H9 (cell line): ENCODE results near the gene LRSAM1. TPM values are rescaled to one million over a fixed set of nuclear protein-coding genes. Genes with fewer than 3 reads are reported as not detected.

ENCODE experiments used
- DNase-seq: peaks from one replicate; pipeline ENCODE4 v3.0.0-alpha.2; 2017
- H2AFZ ChIP-seq: one replicate; pipeline ENCODE4 v1.6.1; 2013; ENCODE audit warnings: mild to moderate bottlenecking, low read length, control low read depth, moderate library complexity
- H2AK5ac ChIP-seq: 2 replicates; pipeline ENCODE4 v1.6.1; 2013; ENCODE audit warnings: low read length, control low read depth, mixed read lengths; ENCODE audit not compliant: insufficient read length
- H2BK120ac ChIP-seq: one replicate; pipeline ENCODE4 v1.6.1; 2013; ENCODE audit warnings: low read depth, mild to moderate bottlenecking, low read length, control low read depth, inconsistent platforms; ENCODE audit not compliant: poor library complexity, severe bottlenecking
- H2BK12ac ChIP-seq: 2 replicates; pipeline ENCODE4 v1.6.1; 2013; ENCODE audit warnings: low read length, control low read depth, mixed read lengths, low read depth; ENCODE audit not compliant: insufficient read length
- H2BK15ac ChIP-seq: 2 replicates; pipeline ENCODE4 v1.6.1; 2013; ENCODE audit warnings: low read depth, low read length, control low read depth
- H2BK20ac ChIP-seq: one replicate; pipeline ENCODE4 v1.6.1; 2013; ENCODE audit warnings: low read depth, mild to moderate bottlenecking, low read length, control low read depth, inconsistent platforms; ENCODE audit not compliant: poor library complexity, severe bottlenecking
- H2BK5ac ChIP-seq: 2 replicates; pipeline ENCODE4 v1.6.1; 2013; ENCODE audit warnings: low read length, control low read depth, mixed read lengths; ENCODE audit not compliant: insufficient read length
- H3K14ac ChIP-seq: 2 replicates; pipeline ENCODE4 v1.6.1; 2013; ENCODE audit warnings: low read length, control low read depth; ENCODE audit not compliant: insufficient read depth
- H3K18ac ChIP-seq: 2 replicates; pipeline ENCODE4 v1.6.1; 2013; ENCODE audit warnings: low read depth, mild to moderate bottlenecking, mixed read lengths, low read length, control low read depth; ENCODE audit not compliant: insufficient read length
- H3K23ac ChIP-seq: 2 replicates; pipeline ENCODE4 v1.6.1; 2013; ENCODE audit warnings: low read length, control low read depth, mixed read lengths, low read depth; ENCODE audit not compliant: insufficient read length
- H3K23me2 ChIP-seq: 2 replicates; pipeline ENCODE4 v1.6.1; 2013; ENCODE audit warnings: low read depth, mild to moderate bottlenecking, mixed read lengths, low read length, control low read depth; ENCODE audit not compliant: insufficient read length, poor library complexity, severe bottlenecking
- H3K27ac ChIP-seq: 2 replicates; pipeline ENCODE4 v1.5.1; 2013; ENCODE audit warnings: low read length, control low read depth, mixed read lengths, low read depth; ENCODE audit not compliant: insufficient read length
- H3K27me3 ChIP-seq: 2 replicates; pipeline ENCODE4 v1.6.1; 2013; ENCODE audit warnings: low read length, control low read depth, inconsistent platforms; ENCODE audit not compliant: insufficient read depth
- H3K4ac ChIP-seq: 2 replicates; pipeline ENCODE4 v1.6.1; 2013; ENCODE audit warnings: low read depth, mild to moderate bottlenecking, control low read depth, inconsistent platforms, low read length, moderate library complexity
- H3K4me1 ChIP-seq: 2 replicates; pipeline ENCODE4 v1.6.1; 2013; ENCODE audit warnings: low read length, control low read depth, inconsistent platforms; ENCODE audit not compliant: insufficient read depth
- H3K4me2 ChIP-seq: 2 replicates; pipeline ENCODE4 v1.6.1; 2013; ENCODE audit warnings: low read length, control low read depth, mixed read lengths; ENCODE audit not compliant: insufficient read length, insufficient read depth
- H3K56ac ChIP-seq: 2 replicates; pipeline ENCODE4 v1.6.1; 2013; ENCODE audit warnings: low read depth, mild to moderate bottlenecking, mixed read lengths, low read length, control low read depth; ENCODE audit not compliant: insufficient read length
- H3K79me1 ChIP-seq: 2 replicates; pipeline ENCODE4 v1.6.1; 2013; ENCODE audit warnings: low read depth, mild to moderate bottlenecking, moderate library complexity, low read length, control low read depth, inconsistent platforms; ENCODE audit not compliant: insufficient read depth, poor library complexity, severe bottlenecking
- H3K79me2 ChIP-seq: 2 replicates; pipeline ENCODE4 v1.6.1; 2013; ENCODE audit warnings: low read length, control low read depth, inconsistent platforms; ENCODE audit not compliant: insufficient read depth
- H3K9ac ChIP-seq: 2 replicates; pipeline ENCODE4 v1.6.1; 2013; ENCODE audit warnings: low read length, control low read depth, mixed read lengths; ENCODE audit not compliant: insufficient read length; ENCODE audit errors: extremely low read depth
- H3K9me3 ChIP-seq: one replicate; pipeline ENCODE4 v1.6.1; 2013; ENCODE audit warnings: low read depth, low read length, inconsistent platforms; ENCODE audit not compliant: control insufficient read depth
- H3T11ph ChIP-seq: one replicate; pipeline ENCODE4 v1.6.1; 2013; ENCODE audit warnings: mild to moderate bottlenecking, low read length, control low read depth, inconsistent platforms
- H4K20me1 ChIP-seq: one replicate; pipeline ENCODE4 v1.6.1; 2013; ENCODE audit not compliant: control insufficient read depth, insufficient read length, insufficient read depth
- H4K5ac ChIP-seq: 2 replicates; pipeline ENCODE4 v1.6.1; 2013; ENCODE audit warnings: low read depth, mild to moderate bottlenecking, mixed read lengths, low read length, control low read depth; ENCODE audit not compliant: insufficient read length
- H4K8ac ChIP-seq: replicated peaks from 2 replicates; pipeline ENCODE4 v1.6.1; 2013; ENCODE audit warnings: low read length, control low read depth, mixed read lengths, low read depth; ENCODE audit not compliant: insufficient read length
- H4K91ac ChIP-seq: 2 replicates; pipeline ENCODE4 v1.6.1; 2013; ENCODE audit warnings: low read depth, mild to moderate bottlenecking, moderate library complexity, mixed read lengths, low read length, control low read depth; ENCODE audit not compliant: insufficient read length
- H3K27ac Mint-ChIP-seq, 3 experiments: 2 replicates in 2 of 3; 3 replicates in 1 of 3; pipeline ENCODE4 v1.8.0; 2020 to 2021; ENCODE audit warnings: mixed read lengths in 3 of 3, mild to moderate bottlenecking in 1 of 3, moderate library complexity in 1 of 3
- H3K27me3 Mint-ChIP-seq: 2 replicates; pipeline ENCODE4 v1.8.0; 2021; ENCODE audit warnings: low read depth, mild to moderate bottlenecking, moderate library complexity, mixed read lengths
- H3K36me3 Mint-ChIP-seq, 3 experiments: 2 replicates in 2 of 3; 3 replicates in 1 of 3; pipeline ENCODE4 v1.8.0; 2020 to 2021; ENCODE audit warnings: low read depth in 3 of 3, mixed read lengths in 3 of 3; ENCODE audit not compliant: insufficient read depth in 1 of 3
- H3K4me1 Mint-ChIP-seq, 2 experiments: 2 replicates each; pipeline ENCODE4 v1.8.0; 2020; ENCODE audit warnings: mixed read lengths in 2 of 2
- H3K4me3 Mint-ChIP-seq, 2 experiments: 2 replicates in 1 of 2; 3 replicates in 1 of 2; pipeline ENCODE4 v1.8.0; 2020 to 2021; ENCODE audit warnings: mild to moderate bottlenecking in 2 of 2, mixed read lengths in 2 of 2, moderate library complexity in 1 of 2
- H3K9me3 Mint-ChIP-seq, 2 experiments: 2 replicates in 1 of 2; 3 replicates in 1 of 2; pipeline ENCODE4 v1.8.0; 2020; ENCODE audit warnings: mild to moderate bottlenecking in 2 of 2, mixed read lengths in 2 of 2, moderate library complexity in 1 of 2
- WGBS: extraction: QIAGEN DNeasy Blood & Tissue Kit; methylation state at CpG from one replicate; pipeline ENCODE4 v1.1.7; 2013; ENCODE audit warnings: missing lambda C conversion rate, low lambda C conversion rate, mixed read lengths; ENCODE audit not compliant: insufficient read length; ENCODE audit errors: extremely low coverage; 5-methylcytosine and 5-hydroxymethylcytosine counted together
- total RNA-seq: library from RNA; stranded (reverse); gene quantifications from 2 replicates; pipeline ENCODE4 v1.2.1, GENCODE V29; 2021
- TF ChIP-seq, protein P1 (sequence below): fragments of 200-600 bp; sonication (generic); conservative IDR thresholded peaks from 3 replicates; pipeline ENCODE4 v1.8.0; 2021; ENCODE audit warnings: antibody characterized with exemption, mild to moderate bottlenecking

Gene LRSAM1
- total RNA-seq, 1 experiment from 2014 or later: 16.2 TPM

DNA sequence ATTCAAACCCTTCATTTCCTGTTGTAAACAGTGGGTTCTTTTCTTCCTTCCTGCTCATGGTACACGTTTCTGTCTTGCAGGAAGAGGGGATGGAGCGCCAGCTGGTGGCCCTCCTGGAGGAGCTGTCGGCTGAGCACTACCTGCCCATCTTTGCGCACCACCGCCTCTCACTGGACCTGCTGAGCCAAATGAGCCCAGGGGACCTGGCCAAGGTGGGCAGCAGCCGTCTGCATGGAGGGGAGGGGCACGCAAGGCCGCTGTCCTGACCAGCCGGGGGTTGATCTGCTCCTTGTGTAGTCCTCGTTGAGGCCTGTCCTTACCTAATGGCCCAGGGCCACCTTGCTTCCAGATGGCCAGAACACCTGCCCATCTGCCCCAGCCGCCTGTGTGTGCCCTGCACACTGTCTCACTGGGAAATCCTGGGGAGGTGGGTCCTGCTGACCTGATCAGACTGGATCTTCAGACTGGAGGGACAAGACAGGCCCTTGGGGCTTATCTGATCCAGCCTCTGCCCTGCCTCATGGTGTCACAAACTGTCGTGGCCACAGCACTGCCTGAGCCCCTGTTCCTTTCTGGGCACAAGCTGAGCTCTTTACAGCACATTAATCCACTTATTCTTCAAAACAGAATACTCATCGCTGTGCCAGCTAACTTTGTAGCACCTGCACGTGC is 44.7 kb downstream of the LRSAM1 start:
- Histone ChIP-seq H2BK20ac (no peak overlapping the region), H3K18ac (no peak overlapping the region), H2BK12ac (no peak overlapping the region), H3K23me2 (no peaks in the 10 kb centered on the region), H3K56ac (no peak overlapping the region), H4K20me1 (no peaks in the 10 kb centered on the region), H3K23ac (no peak overlapping the region), H2BK15ac (no peak overlapping the region), H3K4me2 (no peak overlapping the region), H2AK5ac (no peak overlapping the region), H3K27me3 (no peaks in the 10 kb centered on the region), H4K91ac (no peak overlapping the region), H2AFZ (no peak overlapping the region), H4K5ac (no peak overlapping the region), H3K79me2 (no peaks in the 10 kb centered on the region), H3T11ph (no peak overlapping the region), H2BK120ac (no peak overlapping the region), H2BK5ac (no peak overlapping the region), H3K9me3 (no peaks in the 10 kb centered on the region), H3K79me1 (no peaks in the 10 kb centered on the region), H3K27ac (no peak overlapping the region), H4K8ac (no peak overlapping the region), H3K4me1 (no peaks in the 10 kb centered on the region), H3K4ac (no peak overlapping the region), H3K9ac (no peak overlapping the region), H3K14ac (no peak overlapping the region)
- no peak overlapping the region; a peak in 1 of 5 replicates for H3K4me3 Mint-ChIP-seq
- H3K4me1 Mint-ChIP-seq: peaks cover 0 to 10% of the 10 kb centered on the region in 2 experiments; a peak in 2 of 4 replicates
- H3K9me3 Mint-ChIP-seq: no peaks in the 10 kb centered on the region
- H3K36me3 Mint-ChIP-seq: peaks cover 5 to 29% (median 24%) of the 10 kb centered on the region in 3 experiments; a peak in 5 of 7 replicates
- peak overlapping the region in 1 of 3 experiments; percentile 8; a peak in 2 of 7 replicates for H3K27ac Mint-ChIP-seq
- DNase-seq: no peak
- no peaks in the 10 kb centered on the region for H3K27me3 Mint-ChIP-seq
- TF ChIP-seq, protein P1, sequence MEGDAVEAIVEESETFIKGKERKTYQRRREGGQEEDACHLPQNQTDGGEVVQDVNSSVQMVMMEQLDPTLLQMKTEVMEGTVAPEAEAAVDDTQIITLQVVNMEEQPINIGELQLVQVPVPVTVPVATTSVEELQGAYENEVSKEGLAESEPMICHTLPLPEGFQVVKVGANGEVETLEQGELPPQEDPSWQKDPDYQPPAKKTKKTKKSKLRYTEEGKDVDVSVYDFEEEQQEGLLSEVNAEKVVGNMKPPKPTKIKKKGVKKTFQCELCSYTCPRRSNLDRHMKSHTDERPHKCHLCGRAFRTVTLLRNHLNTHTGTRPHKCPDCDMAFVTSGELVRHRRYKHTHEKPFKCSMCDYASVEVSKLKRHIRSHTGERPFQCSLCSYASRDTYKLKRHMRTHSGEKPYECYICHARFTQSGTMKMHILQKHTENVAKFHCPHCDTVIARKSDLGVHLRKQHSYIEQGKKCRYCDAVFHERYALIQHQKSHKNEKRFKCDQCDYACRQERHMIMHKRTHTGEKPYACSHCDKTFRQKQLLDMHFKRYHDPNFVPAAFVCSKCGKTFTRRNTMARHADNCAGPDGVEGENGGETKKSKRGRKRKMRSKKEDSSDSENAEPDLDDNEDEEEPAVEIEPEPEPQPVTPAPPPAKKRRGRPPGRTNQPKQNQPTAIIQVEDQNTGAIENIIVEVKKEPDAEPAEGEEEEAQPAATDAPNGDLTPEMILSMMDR: no peak
- no CpG with 5 or more reads among the region's 14 CpGs for WGBS
